ENCODE measurements around the gene EFCAB7. TPM values are rescaled to one million over a fixed set of nuclear protein-coding genes. Genes with fewer than 3 reads are reported as not detected.
A peak's percentile ranks its signal among the peaks of the same experiment; 100 is the strongest.
"Not testable (repeated sequence)": the region's sequence is repeated elsewhere in the genome, so short reads cannot be mapped to it uniquely, and the experiment has no call there.

EFCAB7 gene
- total and polyA plus RNA-seq, 9 donors: 6.5 to 26.3 (median 8.2) TPM

DNA sequence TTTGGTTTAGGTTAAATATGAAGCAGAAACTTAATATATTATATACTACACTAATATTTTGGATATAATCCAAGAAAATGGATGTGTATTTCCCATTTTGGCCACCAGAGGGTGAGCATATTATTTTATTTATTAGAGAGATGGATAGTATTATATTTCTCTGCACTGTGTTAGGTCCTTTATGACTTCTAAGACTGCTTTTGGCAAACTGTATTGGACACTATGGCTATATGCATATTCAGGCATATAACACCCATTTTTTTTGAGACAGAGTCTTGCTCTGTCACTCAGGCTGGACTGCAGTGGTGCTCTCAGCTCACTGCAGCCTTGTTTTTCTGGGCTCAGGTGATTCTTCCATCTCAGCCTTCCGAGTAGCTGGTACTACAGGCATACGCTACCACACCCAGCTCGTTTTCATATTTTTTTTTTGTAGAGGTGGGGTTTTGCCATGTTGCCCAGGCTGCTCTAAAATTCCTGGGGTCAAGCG is 52.1 kb downstream of the EFCAB7 start:
- Histone ChIP-seq H3K4me1 (ENCODE audit: insufficient read depth) (no peaks in the 10 kb centered on the region), H3K9me3 (no peaks in the 10 kb centered on the region), H3K4me3 (no peak overlapping the region), H3K27me3 (no peaks in the 10 kb centered on the region), H3K36me3 (no peaks in the 10 kb centered on the region), H3K27ac (no peak overlapping the region)
- DNase-seq: no peak
- WGBS, 3 donors: 69 to 81% (median 71%) methylated on average over 4 of the region's 4 CpGs
- intact Hi-C loops (cut with DNase I): loop anchor here in 1 of 4 donors (10.0 kb wide), 1 partner anchor 669 kb away; no protein-coding TSS in a partner anchor
- TF ChIP-seq, protein P1, sequence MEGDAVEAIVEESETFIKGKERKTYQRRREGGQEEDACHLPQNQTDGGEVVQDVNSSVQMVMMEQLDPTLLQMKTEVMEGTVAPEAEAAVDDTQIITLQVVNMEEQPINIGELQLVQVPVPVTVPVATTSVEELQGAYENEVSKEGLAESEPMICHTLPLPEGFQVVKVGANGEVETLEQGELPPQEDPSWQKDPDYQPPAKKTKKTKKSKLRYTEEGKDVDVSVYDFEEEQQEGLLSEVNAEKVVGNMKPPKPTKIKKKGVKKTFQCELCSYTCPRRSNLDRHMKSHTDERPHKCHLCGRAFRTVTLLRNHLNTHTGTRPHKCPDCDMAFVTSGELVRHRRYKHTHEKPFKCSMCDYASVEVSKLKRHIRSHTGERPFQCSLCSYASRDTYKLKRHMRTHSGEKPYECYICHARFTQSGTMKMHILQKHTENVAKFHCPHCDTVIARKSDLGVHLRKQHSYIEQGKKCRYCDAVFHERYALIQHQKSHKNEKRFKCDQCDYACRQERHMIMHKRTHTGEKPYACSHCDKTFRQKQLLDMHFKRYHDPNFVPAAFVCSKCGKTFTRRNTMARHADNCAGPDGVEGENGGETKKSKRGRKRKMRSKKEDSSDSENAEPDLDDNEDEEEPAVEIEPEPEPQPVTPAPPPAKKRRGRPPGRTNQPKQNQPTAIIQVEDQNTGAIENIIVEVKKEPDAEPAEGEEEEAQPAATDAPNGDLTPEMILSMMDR (IDR thresholded peaks at IDR 0.05): peak; percentile 46 to 59 (median 49)
- no peak for TF ChIP-seq POLR2A (IDR thresholded peaks at IDR 0.05)

DNA sequence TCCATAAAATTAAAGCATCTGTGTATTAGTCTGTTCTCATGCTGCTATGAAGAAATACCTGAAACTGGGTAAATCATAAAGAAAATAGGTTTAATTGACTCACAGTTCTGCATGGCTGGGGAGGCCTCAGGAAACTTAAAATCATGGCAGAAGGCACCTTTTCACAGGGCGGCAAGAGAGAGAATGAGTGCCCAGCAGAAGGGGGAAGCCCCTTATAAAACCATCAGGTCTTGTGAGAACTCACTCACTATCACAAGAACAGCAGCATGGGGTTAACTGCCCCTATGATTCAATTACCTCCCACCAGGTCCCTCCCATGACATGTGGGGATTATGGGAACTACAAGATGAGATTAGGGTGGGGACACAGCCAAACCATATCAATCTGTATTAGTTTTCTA is 63.0 kb downstream of the EFCAB7 start:
- intact Hi-C loops (cut with DNase I); DNase-seq; H3K36me3 ChIP-seq; H3K27me3 ChIP-seq; H3K4me1 ChIP-seq (ENCODE audit: insufficient read depth); H3K9me3 ChIP-seq; H3K4me3 ChIP-seq; H3K27ac ChIP-seq: not testable (repeated sequence)
- WGBS, 3 donors: 97 to 100% (median 98%) methylated on average over 1 of the region's 1 CpG

DNA sequence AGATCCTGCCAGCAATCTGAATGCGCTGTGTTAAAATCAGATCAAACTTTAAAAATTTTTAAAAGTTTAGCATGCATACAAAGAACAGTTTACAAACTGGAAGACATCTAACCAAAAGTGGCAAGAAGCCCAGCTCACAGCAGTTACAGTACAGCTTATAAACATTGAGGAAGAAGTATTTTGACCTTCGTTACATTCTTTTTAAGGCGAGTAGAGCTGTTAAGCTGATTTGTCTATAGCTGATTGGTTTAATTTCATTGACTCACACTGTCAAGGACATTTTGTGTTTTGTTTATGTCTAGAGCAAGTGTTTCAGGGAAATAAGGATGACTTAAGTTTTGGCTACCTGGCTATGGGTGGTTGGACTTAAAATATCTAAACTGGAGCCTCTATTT is 66.8 kb downstream of the EFCAB7 start:
- Histone ChIP-seq H3K4me3 (no peak overlapping the region), H3K4me1 (ENCODE audit: insufficient read depth) (peaks cover 2% of the 10 kb centered on the region), H3K36me3 (no peaks in the 10 kb centered on the region), H3K27me3 (no peaks in the 10 kb centered on the region), H3K27ac (no peak overlapping the region), H3K9me3 (no peaks in the 10 kb centered on the region)
- intact Hi-C loops (cut with DNase I): no loop called here
- TF ChIP-seq EP300 (IDR thresholded peaks at IDR 0.05) (no peak), POLR2A (IDR thresholded peaks at IDR 0.05) (no peak)
- TF ChIP-seq, protein P1 (IDR thresholded peaks at IDR 0.05): no peak
- DNase-seq: no peak
- WGBS, 3 donors: 8 to 28% (median 17%) methylated on average over 3 of the region's 3 CpGs

DNA sequence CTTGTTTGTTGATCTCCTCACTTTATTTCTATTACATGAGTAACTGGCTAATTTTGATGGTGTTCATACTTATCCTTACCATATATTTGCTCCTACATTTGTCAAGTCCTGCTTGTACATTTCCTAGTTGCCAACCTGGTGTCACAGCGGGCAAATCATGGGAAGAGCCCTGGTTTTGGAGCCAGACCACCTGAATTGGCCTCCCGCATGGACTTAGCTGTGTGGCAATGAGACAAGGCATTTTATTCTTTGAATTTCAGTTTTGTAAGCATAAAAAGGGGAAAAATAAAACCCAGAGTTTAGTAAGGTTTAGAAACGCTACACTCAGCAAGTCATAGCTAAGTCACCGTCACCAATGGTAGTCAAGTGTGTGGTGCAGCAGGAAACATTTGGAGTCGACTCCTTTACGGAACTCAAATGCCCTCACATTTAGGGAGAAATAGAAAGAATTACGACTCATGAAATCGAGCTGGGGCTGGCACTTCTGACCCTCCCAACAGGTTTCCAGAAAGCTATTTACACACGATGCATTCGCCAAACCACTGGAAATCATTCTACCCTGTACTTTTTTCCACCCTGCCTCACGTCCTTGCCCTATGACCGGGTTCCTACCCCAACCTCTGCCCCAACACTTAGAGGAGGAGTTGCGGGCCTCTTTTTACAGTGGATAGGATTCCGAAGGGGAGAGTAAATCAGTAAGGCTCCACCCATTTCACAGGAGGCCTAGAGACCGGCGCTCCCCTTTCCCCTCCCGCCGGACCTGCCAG is 69.4 kb downstream of the EFCAB7 start:
- Histone ChIP-seq H3K36me3 (no peaks in the 10 kb centered on the region), H3K4me3 (peak overlapping the region; percentile 79)
- WGBS, 3 donors: 19 to 26% (median 19%) methylated on average over 16 to 18 of the region's 18 CpGs

More for the DNA sequence above, 69.4 kb downstream of the EFCAB7 start:
- TF ChIP-seq, protein P1 (IDR thresholded peaks at IDR 0.05): no peak
- TF ChIP-seq POLR2A (IDR thresholded peaks at IDR 0.05) (no peak), EP300 (IDR thresholded peaks at IDR 0.05) (no peak)
- intact Hi-C loops (cut with DNase I): no loop called here
- Histone ChIP-seq H3K27me3 (no peaks in the 10 kb centered on the region), H3K27ac (peak overlapping the region; percentile 87 to 88), H3K4me1 (ENCODE audit: insufficient read depth) (peaks cover 2% of the 10 kb centered on the region), H3K9me3 (no peaks in the 10 kb centered on the region)
- no peak for DNase-seq

Measured in ovary (tissue), 9 donors.